COLO829 (cell line): ENCODE results near the gene CCDC88C.
"Not testable (repeated sequence)": the region's sequence is repeated elsewhere in the genome, so short reads cannot be mapped to it uniquely, and the experiment has no call there.

Experiments
- DNase-seq: peaks from one replicate; pipeline ENCODE4 v3.0.0; 2012; ENCODE audit warnings: low spot score

CCDC88C gene

GRCh38 chr14:91417120-91417982 lies at the start of gene CCDC88C:
TSS of gene CCDC88C (minus strand) at chr14:91417820. CDS start at chr14:91417690, 130 bp downstream.
- DNase-seq, result no peak

GRCh38 chr14:91466192-91466591 lies 48.6 kb upstream of the CCDC88C start:
- no peak for DNase-seq

- DNase-seq, result no peak
Measured at GRCh38 chr14:91464615-91465205, 47.1 kb upstream of the CCDC88C start.

- no peak for DNase-seq
Measured at GRCh38 chr14:91458612-91459011, 41.0 kb upstream of the CCDC88C start.

- DNase-seq, result no peak
Measured at GRCh38 chr14:91456283-91456682, 38.7 kb upstream of the CCDC88C start.

DNA sequence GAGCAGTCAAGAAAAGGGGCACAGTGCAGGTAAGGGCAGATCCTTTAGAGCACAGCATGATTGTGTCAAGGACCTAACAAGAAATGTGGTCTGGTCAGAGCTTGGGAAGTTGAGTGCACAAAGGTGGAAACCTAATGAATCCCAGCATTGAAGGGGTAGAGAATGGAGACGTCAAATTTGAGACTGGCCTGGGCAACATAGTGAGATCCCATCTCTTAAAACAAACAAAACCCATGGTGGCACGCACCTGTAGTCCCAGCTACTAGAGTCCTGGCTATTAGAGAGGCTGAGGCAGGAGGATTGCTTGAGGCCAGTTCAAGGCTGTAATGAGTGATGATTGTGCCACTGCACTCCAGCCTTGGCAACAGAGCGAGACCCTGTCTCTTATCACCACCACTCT lies 37.0 kb upstream of the CCDC88C start:
- DNase-seq, result no peak

DNA sequence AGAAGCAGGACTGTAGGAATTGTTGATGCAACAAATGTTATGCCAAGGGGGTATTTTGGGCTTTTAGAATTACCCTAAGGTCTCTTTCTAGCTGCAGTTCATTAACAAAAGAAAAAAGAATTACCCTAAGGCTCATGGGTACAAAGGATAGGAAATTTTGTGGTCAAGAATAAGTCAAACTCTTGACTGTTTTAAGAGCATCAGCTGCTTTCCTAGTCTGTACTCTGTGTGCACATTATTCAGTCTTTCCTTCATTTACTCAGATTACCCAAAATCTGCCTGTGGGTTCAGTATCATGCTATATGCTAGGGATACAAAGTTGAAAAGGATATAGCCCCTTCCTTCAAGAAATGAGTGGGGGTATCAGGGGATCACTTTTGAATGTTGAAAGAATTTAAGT lies 36.5 kb upstream of the CCDC88C start:
- no peak for DNase-seq

DNA sequence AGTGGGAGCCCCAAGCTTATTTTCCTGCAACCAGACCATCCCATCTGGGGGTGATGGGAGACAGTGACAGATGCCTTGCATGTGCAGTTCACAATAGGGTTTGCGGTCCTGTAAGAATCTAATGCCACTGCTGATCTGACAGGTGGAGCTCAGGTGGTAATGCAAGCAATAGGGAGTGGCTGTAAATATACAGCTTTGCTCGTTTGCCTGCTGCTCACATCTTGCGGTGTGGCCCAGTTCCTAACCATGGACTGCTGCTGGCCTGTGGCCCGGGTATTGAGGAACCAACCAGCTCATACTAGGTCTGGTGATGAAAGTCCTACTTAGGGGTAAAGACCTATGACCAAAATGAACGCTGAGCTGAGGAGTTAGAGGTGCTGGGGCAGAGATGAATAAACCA lies 36.1 kb upstream of the CCDC88C start:
- no peak for DNase-seq

- DNase-seq, result no peak
Measured at GRCh38 chr14:91444335-91445020, 26.9 kb upstream of the CCDC88C start.

DNA sequence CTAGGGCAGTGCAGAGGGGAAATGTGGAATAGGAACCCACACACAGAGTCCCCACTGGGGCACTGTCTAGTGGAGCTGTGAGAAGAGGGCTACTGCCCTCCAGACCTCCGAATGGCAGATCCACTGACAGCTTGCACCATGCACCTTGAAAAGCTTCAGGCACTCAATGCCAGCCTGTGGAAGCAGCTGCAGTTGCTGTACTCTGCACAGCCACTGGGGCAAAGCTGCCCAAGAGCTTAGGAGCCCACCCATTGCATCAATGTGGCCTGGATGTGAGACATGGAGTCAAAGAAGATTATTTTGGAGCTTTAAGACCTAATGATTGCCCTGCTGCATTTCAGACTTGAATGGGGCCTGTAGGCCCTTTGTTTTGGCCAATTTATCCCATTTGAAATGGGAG lies 21.7 kb upstream of the CCDC88C start:
- no peak for DNase-seq

- DNase-seq, result no peak
Measured at GRCh38 chr14:91438845-91439244, 21.2 kb upstream of the CCDC88C start.

DNA sequence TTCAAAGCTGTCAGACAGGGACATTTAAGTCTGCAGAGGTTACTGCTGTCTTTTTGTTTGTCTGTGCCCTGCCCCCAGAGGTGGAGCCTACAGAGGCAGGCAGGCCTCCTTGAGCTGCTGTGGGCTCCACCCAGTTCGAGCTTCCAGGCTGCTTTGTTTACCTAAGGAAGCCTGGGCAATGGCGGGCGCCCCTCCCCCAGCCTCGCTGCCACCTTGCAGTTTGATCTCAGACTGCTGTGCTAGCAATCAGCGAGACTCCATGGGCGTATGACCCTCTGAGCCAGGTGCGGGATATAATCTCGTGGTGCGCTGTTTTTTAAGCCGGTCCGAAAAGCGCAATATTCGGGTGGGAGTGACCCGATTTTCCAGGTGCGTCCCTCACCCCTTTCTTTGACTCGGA lies 18.6 kb upstream of the CCDC88C start:
- DNase-seq, result not testable (repeated sequence)

GRCh38 chr14:91429385-91429784 lies 11.8 kb upstream of the CCDC88C start:
- no peak for DNase-seq

GRCh38 chr14:91428931-91429330 lies 11.3 kb upstream of the CCDC88C start:
- not testable (repeated sequence) for DNase-seq

DNA sequence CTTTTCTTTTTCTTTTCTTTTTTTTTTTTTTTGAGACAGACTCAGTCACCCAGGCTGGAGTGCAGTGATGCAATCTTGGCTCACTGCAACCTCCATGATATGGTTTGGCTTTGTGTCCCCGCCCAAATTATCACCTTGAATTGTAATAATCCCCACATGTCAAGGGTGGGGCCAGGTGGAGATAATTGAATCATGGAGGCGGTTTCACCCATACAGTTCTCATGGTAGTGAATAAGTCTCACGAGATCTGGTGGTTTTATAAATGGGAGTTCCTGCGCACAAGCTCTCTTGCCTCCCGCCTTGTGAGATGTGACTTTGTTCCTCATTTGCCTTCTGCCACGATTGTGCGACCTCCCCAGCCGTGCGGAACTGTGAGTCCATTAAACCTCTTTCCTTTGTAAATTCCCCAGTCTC lies 7.9 kb upstream of the CCDC88C start:
- not testable (repeated sequence) for DNase-seq

- no peak for DNase-seq
Measured at GRCh38 chr14:91424813-91425530, 7.4 kb upstream of the CCDC88C start.

- DNase-seq, result no peak
Measured at GRCh38 chr14:91420686-91421085, 3.1 kb upstream of the CCDC88C start.

- no peak for DNase-seq
Measured at GRCh38 chr14:91419451-91419850, 1.8 kb upstream of the CCDC88C start.

DNA sequence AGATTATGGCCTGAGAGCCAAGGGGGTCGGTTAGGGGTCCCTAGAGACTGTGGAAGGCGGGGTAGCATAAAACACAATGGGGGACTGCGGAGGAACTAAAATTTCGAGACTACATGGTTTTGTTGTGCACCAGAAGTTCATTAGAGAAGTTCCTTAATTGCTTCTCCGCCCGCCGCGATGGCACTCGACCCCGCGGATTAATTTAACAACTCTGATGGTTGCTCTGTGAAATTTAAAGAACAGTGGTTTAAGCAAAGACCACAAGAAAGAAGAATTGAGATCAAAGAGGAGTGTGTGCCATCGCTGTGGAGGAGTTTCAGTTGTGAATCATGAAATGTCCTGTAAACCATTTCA lies 1.4 kb upstream of the CCDC88C start:
- DNase-seq, result no peak

- no peak for DNase-seq
Measured at GRCh38 chr14:91418387-91419043, 895 bp upstream of the CCDC88C start.

DNA sequence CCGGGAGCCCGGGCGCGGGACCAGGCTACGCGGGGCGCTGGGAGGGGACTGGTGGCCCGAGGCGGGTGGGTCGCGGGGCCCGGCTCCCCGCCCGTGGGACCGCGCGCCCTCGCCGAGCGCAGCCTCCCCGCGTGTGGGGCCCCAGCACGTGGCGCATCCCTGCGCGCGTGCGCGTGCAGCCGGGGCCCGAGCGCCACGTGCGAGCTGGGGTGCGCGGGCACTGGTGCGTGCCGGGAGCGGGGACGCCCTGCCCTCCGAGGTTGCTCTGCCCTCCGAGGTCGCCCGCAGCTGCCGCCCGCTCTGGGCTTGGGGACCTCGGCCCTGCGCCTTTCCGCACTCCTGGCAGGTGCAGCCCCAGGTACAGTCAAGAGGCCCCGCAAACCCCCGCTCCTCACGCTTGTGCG lies 365 bp upstream of the CCDC88C start:
- no peak for DNase-seq

- no peak for DNase-seq
Measured at GRCh38 chr14:91416744-91417119, 888 bp downstream of the CCDC88C start.
